PC-9 (cell line): ENCODE data around the gene ZFAND4.

Experiments used
- EZH2 ChIP-seq: fragments of 200-600 bp; sonication (generic); IDR thresholded peaks from 2 replicates; pipeline ENCODE4 v1.8.0; 2017; ENCODE audit warnings: antibody characterized with exemption, low read depth
- TF ChIP-seq, protein P1 (sequence below): fragments of 200-600 bp; sonication (generic); conservative IDR thresholded peaks from 2 replicates; pipeline ENCODE4 v1.6.1; 2017; ENCODE audit warnings: mixed run types, antibody characterized with exemption, mild to moderate bottlenecking, moderate library complexity

DNA sequence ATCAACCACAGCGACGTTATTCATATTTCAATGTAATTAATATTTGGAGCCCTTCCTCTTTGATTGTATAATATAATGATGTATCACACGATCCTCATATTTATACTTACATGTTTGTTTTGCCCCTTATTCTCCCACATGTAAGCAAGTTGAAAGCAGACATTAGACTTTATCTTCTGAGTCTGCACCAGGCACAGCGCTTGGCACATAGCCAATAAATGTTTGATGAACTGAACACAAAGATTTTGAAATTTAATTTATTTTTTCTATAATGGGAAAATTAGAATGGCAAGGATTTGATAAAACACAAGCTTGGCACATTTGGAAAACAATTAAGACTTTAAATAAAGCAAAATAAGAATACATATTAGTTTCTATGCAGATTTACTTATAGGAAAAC, 31.6 kb downstream of the ZFAND4 start:
- TF ChIP-seq, protein P1, sequence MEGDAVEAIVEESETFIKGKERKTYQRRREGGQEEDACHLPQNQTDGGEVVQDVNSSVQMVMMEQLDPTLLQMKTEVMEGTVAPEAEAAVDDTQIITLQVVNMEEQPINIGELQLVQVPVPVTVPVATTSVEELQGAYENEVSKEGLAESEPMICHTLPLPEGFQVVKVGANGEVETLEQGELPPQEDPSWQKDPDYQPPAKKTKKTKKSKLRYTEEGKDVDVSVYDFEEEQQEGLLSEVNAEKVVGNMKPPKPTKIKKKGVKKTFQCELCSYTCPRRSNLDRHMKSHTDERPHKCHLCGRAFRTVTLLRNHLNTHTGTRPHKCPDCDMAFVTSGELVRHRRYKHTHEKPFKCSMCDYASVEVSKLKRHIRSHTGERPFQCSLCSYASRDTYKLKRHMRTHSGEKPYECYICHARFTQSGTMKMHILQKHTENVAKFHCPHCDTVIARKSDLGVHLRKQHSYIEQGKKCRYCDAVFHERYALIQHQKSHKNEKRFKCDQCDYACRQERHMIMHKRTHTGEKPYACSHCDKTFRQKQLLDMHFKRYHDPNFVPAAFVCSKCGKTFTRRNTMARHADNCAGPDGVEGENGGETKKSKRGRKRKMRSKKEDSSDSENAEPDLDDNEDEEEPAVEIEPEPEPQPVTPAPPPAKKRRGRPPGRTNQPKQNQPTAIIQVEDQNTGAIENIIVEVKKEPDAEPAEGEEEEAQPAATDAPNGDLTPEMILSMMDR, result no peak
- TF ChIP-seq EZH2, result no peak
